COLO668 (cell line): Measurements from ENCODE around the gene RAD54L2.
"Not testable (repeated sequence)": the region's sequence is repeated elsewhere in the genome, so short reads cannot be mapped to it uniquely, and the experiment has no call there.

Experiments used
- DNase-seq: peaks from one replicate; lab custom pipeline; 2025; ENCODE audit not compliant: unreplicated experiment; lab: John Stamatoyannopoulos, UW

RAD54L2 gene

GRCh38 chr3:51538459-51539290 lies at the start of gene RAD54L2:
TSS of gene RAD54L2 (plus strand) at chr3:51538719. CDS start at chr3:51590421, 51,702 bp downstream.
- DNase-seq, result peak; percentile 87

GRCh38 chr3:51498876-51499738 lies 39.4 kb upstream of the RAD54L2 start:
- DNase-seq, result peak; percentile 92

GRCh38 chr3:51500632-51501131 lies 37.8 kb upstream of the RAD54L2 start:
- DNase-seq, result no peak

GRCh38 chr3:51501833-51502561 lies 36.5 kb upstream of the RAD54L2 start:
- DNase-seq, result peak; percentile 60

GRCh38 chr3:51502562-51502910 lies 36.0 kb upstream of the RAD54L2 start:
- DNase-seq, result no peak

GRCh38 chr3:51503007-51503406 lies 35.5 kb upstream of the RAD54L2 start:
- no peak for DNase-seq

- DNase-seq, result no peak
Measured at GRCh38 chr3:51508255-51508654, 30.3 kb upstream of the RAD54L2 start.

- DNase-seq, result no peak
Measured at GRCh38 chr3:51510996-51511395, 27.5 kb upstream of the RAD54L2 start.

GRCh38 chr3:51514210-51514609 lies 24.3 kb upstream of the RAD54L2 start:
- no peak for DNase-seq

GRCh38 chr3:51519848-51520247 lies 18.7 kb upstream of the RAD54L2 start:
- no peak for DNase-seq

GRCh38 chr3:51520906-51521730 lies 17.4 kb upstream of the RAD54L2 start:
- DNase-seq, result not testable (repeated sequence)

- DNase-seq, result no peak
Measured at GRCh38 chr3:51522273-51522962, 16.1 kb upstream of the RAD54L2 start.

GRCh38 chr3:51524874-51525273 lies 13.6 kb upstream of the RAD54L2 start:
- DNase-seq, result not testable (repeated sequence)

- DNase-seq, result no peak
Measured at GRCh38 chr3:51530485-51530884, 8.0 kb upstream of the RAD54L2 start.

- DNase-seq, result no peak
Measured at GRCh38 chr3:51535146-51536019, 3.1 kb upstream of the RAD54L2 start.

- not testable (repeated sequence) for DNase-seq
Measured at GRCh38 chr3:51537631-51538030, 888 bp upstream of the RAD54L2 start.

- DNase-seq, result peak; percentile 27
Measured at GRCh38 chr3:51538115-51538458, 432 bp upstream of the RAD54L2 start.

- peak; percentile 10 for DNase-seq
Measured at GRCh38 chr3:51539291-51539941, 897 bp downstream of the RAD54L2 start.
